Peyer's patch (tissue), 4 donors: Measurements from ENCODE around the gene RING1.

Experiments used
- CTCF ChIP-seq, 6 experiments: fragments of 450-650 bp in 4 of 6; fragments of 200-600 bp in 2 of 6; sonication (generic) in 1 of 6; IDR thresholded peaks; one replicate each; pipeline ENCODE4 v1.5.1; 2017 to 2019; ENCODE audit warnings: antibody characterized with exemption in 6 of 6, mild to moderate bottlenecking in 3 of 6, moderate library complexity in 1 of 6
- POLR2A ChIP-seq, 2 donors: fragments of 450-650 bp; IDR thresholded peaks; one replicate each; pipeline ENCODE4 v1.5.1; 2017; ENCODE audit warnings: antibody characterized with exemption in 2 of 2, mild to moderate bottlenecking in 2 of 2, moderate library complexity in 2 of 2

- TF ChIP-seq POLR2A (IDR thresholded peaks at IDR 0.05) (no peak), CTCF (IDR thresholded peaks at IDR 0.05) (no peak)
These were observed 46.3 kb downstream of the RING1 start for GRCh38 chr6:33254591-33254990.
